K562 (cell line): ENCODE data around the gene CCDC192. TPM values are rescaled to one million over a fixed set of nuclear protein-coding genes. Genes with fewer than 3 reads are reported as not detected.

Experiments used
- ATAC-seq: fragments of 200-7000 bp; cut with Tn5 transposase; 3 replicates; pipeline ENCODE4 v1.9.1; 2020; ENCODE audit warnings: moderate library complexity
- BruUV-seq: library from RNA; stranded (reverse); fragments of 400-500 nt; replicated peaks from 2 replicates; lab custom pipeline; 2021; lab: Mats Ljungman, UMichigan
- CTCF ChIA-PET: fragments of 300-600 bp; formaldehyde crosslinking; extraction: SDS; loops from one replicate; lab custom pipeline; 2021; ENCODE audit warnings: low intra/inter-chr PET ratio; lab: Yijun Ruan, JAX
- POLR2A ChIA-PET: fragments of 300-600, 350-650 bp; sonication (Branson Sonifier 250); formaldehyde crosslinking; extraction: SDS; loops from one replicate; lab custom pipeline; 2021; ENCODE audit warnings: antibody characterized with exemption, inconsistent platforms; lab: Yijun Ruan, JAX
- DNase-seq, 4 experiments: peaks; one replicate each; pipeline versions ENCODE4 v3.0.0 to v3.0.0-alpha.2; 2011 to 2018; ENCODE audit warnings: low spot score in 3 of 4, mixed read lengths in 3 of 4; ENCODE audit errors: extremely low read depth in 1 of 4
- FAIRE-seq: peaks from 2 replicates; lab custom pipeline; 2011; peaks lifted over from hg19 to GRCh38; lab: Jason Lieb, UNC
- H2AFZ ChIP-seq: 2 replicates; pipeline ENCODE4 v1.6.0; 2011; ENCODE audit warnings: low read depth, low read length, control low read depth, inconsistent platforms
- H3K27ac ChIP-seq: fragments of 200-600 bp; 3 replicates; pipeline ENCODE4 v1.8.0; 2011; ENCODE audit warnings: low read depth, mild to moderate bottlenecking, control low read depth, inconsistent platforms, low read length, moderate library complexity, mixed read lengths; ENCODE audit errors: extremely low read depth
- H3K27me3 ChIP-seq, 2 experiments: fragments of 300-600 bp in 1 of 2; 2 replicates in 1 of 2; 3 replicates in 1 of 2; pipeline versions ENCODE4 v1.6.0 to v1.8.0; 2011; ENCODE audit warnings: inconsistent platforms in 2 of 2, low read length in 2 of 2, mild to moderate bottlenecking in 1 of 2, mixed read lengths in 1 of 2, moderate library complexity in 1 of 2; ENCODE audit not compliant: control insufficient read depth in 2 of 2, insufficient read depth in 2 of 2
- H3K36me3 ChIP-seq: fragments of 300-600 bp; 3 replicates; pipeline ENCODE4 v1.8.0; 2011; ENCODE audit warnings: mild to moderate bottlenecking, low read length, inconsistent platforms; ENCODE audit not compliant: control insufficient read depth, insufficient read depth
- H3K4me1 ChIP-seq, 2 experiments: fragments of 200-600 bp in 1 of 2; replicated peaks in 1 of 2; 2 replicates in 1 of 2; 3 replicates in 1 of 2; pipeline versions ENCODE4 v1.5.1 to v1.8.0; 2011; ENCODE audit warnings: inconsistent platforms in 2 of 2, low read length in 2 of 2, mild to moderate bottlenecking in 1 of 2, mixed read lengths in 1 of 2, moderate library complexity in 1 of 2; ENCODE audit not compliant: control insufficient read depth in 2 of 2, insufficient read depth in 2 of 2
- H3K4me2 ChIP-seq: 2 replicates; pipeline ENCODE4 v1.6.1; 2011; ENCODE audit warnings: low read length, control low read depth, inconsistent platforms, mixed read lengths; ENCODE audit not compliant: insufficient read depth
- H3K4me3 ChIP-seq: fragments of 200-600 bp; sonication (generic), shearing (Covaris generic); 2 replicates; pipeline ENCODE4 v1.5.1; 2016; ENCODE audit warnings: control low read depth, inconsistent platforms
- H3K79me2 ChIP-seq: fragments of 200-600 bp; 3 replicates; pipeline ENCODE4 v1.8.0; 2011; ENCODE audit warnings: low read length, inconsistent platforms; ENCODE audit not compliant: control insufficient read depth, insufficient read depth
- H3K9ac ChIP-seq, 2 experiments: 2 replicates each; pipeline versions ENCODE4 v1.6.0 to v1.6.1; 2011; ENCODE audit warnings: low read depth in 2 of 2, low read length in 2 of 2, control low read depth in 1 of 2, inconsistent platforms in 1 of 2, mild to moderate bottlenecking in 1 of 2, mixed read lengths in 1 of 2; ENCODE audit not compliant: insufficient read depth in 1 of 2
- H3K9me1 ChIP-seq: one replicate; pipeline ENCODE4 v1.6.0; 2011; ENCODE audit warnings: inconsistent platforms, mild to moderate bottlenecking, low read length, moderate library complexity; ENCODE audit not compliant: control insufficient read depth, insufficient read depth
- H3K9me3 ChIP-seq: replicated peaks from 2 replicates; pipeline ENCODE4 v1.5.1; 2011; ENCODE audit warnings: low read depth, low read length, inconsistent platforms; ENCODE audit not compliant: control insufficient read depth, insufficient read depth
- H4K20me1 ChIP-seq: replicated peaks from 2 replicates; pipeline ENCODE4 v1.6.1; 2011; ENCODE audit warnings: low read length, inconsistent platforms, mixed read lengths; ENCODE audit not compliant: control insufficient read depth, insufficient read depth
- CBFB ChIP-seq: sonication (generic); formaldehyde crosslinking; IDR thresholded peaks from 2 replicates; pipeline ENCODE4 v1.4.0; 2020; ENCODE audit warnings: mild to moderate bottlenecking, missing genetic modification reagents
- CGGBP1 ChIP-seq: fragments of 250-450 bp; sonication (Bioruptor Pico); IDR thresholded peaks from 2 replicates; pipeline ENCODE4 v1.9.0; 2021; ENCODE audit warnings: mild to moderate bottlenecking
- IRF1 ChIP-seq: sonication (generic); formaldehyde crosslinking; IDR thresholded peaks from 2 replicates; pipeline ENCODE4 v1.8.0; 2022; ENCODE audit warnings: missing genetic modification reagents, mild to moderate bottlenecking, borderline replicate concordance
- MAFG ChIP-seq: fragments of 450-650 bp; conservative IDR thresholded peaks from 2 replicates; pipeline ENCODE4 v1.6.1; 2016; ENCODE audit warnings: missing genetic modification characterization, missing compliant biosample characterization
- MBD2 ChIP-seq: sonication (generic); IDR thresholded peaks from 2 replicates; pipeline ENCODE4 v1.6.1; 2016; ENCODE audit warnings: low read depth, borderline replicate concordance
- NFE2L1 ChIP-seq: fragments of 450-650 bp; IDR thresholded peaks from 2 replicates; pipeline ENCODE4 v1.6.1; 2016; ENCODE audit warnings: missing genetic modification characterization, low read depth, mild to moderate bottlenecking, missing compliant biosample characterization, moderate library complexity, borderline replicate concordance
- SRF ChIP-seq, 2 experiments: fragments of 250-450, 450-650 bp in 1 of 2; sonication (Bioruptor Pico) in 1 of 2; sonication (generic) in 1 of 2; formaldehyde crosslinking; IDR thresholded peaks; 2 replicates each; pipeline versions ENCODE4 v1.5.0 to v1.5.1; 2020 to 2022; ENCODE audit warnings: mild to moderate bottlenecking in 1 of 2, missing genetic modification reagents in 1 of 2
- TAL1 ChIP-seq: fragments of 450-650 bp; IDR thresholded peaks from 2 replicates; pipeline ENCODE4 v1.6.1; 2016; ENCODE audit warnings: mild to moderate bottlenecking
- TBL1XR1 ChIP-seq, 2 experiments: IDR thresholded peaks; 2 replicates each; pipeline ENCODE4 v1.6.1; 2012; ENCODE audit warnings: improper control_type of control experiment in 2 of 2, low read length in 2 of 2, mild to moderate bottlenecking in 1 of 2
- THAP12 ChIP-seq: fragments of 250-450 bp; sonication (Bioruptor Pico); IDR thresholded peaks from 2 replicates; pipeline ENCODE4 v1.9.0; 2021; ENCODE audit warnings: mild to moderate bottlenecking, inconsistent platforms
- WHSC1 ChIP-seq: IDR thresholded peaks from one replicate; pipeline ENCODE4 v1.6.1; 2012; ENCODE audit warnings: low read length, control low read depth, inconsistent platforms
- ZBTB7A ChIP-seq: IDR thresholded peaks from 2 replicates; pipeline ENCODE4 v1.6.1; 2011; ENCODE audit warnings: low read depth, mild to moderate bottlenecking, low read length, moderate library complexity, borderline replicate concordance; ENCODE audit not compliant: control insufficient read depth
- ZNF584 ChIP-seq: fragments of 200-800 bp; sonication (Bioruptor generic); IDR thresholded peaks from 2 replicates; pipeline ENCODE4 v1.6.1; 2016; ENCODE audit warnings: low read depth, mild to moderate bottlenecking, missing genetic modification characterization, missing compliant biosample characterization
- ZNF589 ChIP-seq: fragments of 200-800 bp; sonication (Bioruptor generic); IDR thresholded peaks from 2 replicates; pipeline ENCODE4 v1.6.1; 2016; ENCODE audit warnings: low read depth, missing genetic modification characterization, missing compliant biosample characterization
- WGBS: fragments of 100-300 bp; shearing (Covaris generic); methylation state at CpG from one replicate; pipeline ENCODE4 v1.1.6; 2016; ENCODE audit warnings: low coverage, mixed read lengths; ENCODE audit not compliant: insufficient coverage; ENCODE audit errors: missing lambda C conversion rate; 5-methylcytosine and 5-hydroxymethylcytosine counted together
- in situ Hi-C: fragments of 300-500 bp; cut with MboI; formaldehyde crosslinking; loops from 4 replicates; pipeline ENCODE4 v1.15.0; 2018; ENCODE audit warnings: inconsistent platforms, mixed read lengths
- intact Hi-C: fragments of 100-400 bp; cut with micrococcal nuclease; formaldehyde crosslinking; loops from 2 replicates; pipeline ENCODE4 v1.14.2; 2022
- polyA plus RNA-seq, 8 experiments: library from polyadenylated mRNA; depleted of rRNA in 4 of 8; stranded (reverse) in 5 of 8; unstranded in 3 of 8; fragments of >200 nt; fragmentation: Nextera tagmentation in 2 of 8; fragmentation: Illumina TruSeq in 1 of 8; extraction: Ambion mirVana in 2 of 8; extraction: Trizol in 1 of 8; gene quantifications; 2 replicates each; pipeline versions ENCODE4 v1.2.1 to v1.2.3, GENCODE V29; 2011 to 2014; ENCODE audit warnings: inconsistent platforms in 1 of 8, missing spikeins in 1 of 8
- total RNA-seq, 7 experiments: library from RNA; depleted of rRNA in 6 of 7; stranded (reverse); fragments of >200 nt in 6 of 7; fragmentation: Illumina TruSeq in 2 of 7; extraction: Trizol in 2 of 7; gene quantifications; 2 replicates each; pipeline versions ENCODE4 v1.2.1 to v1.2.3, GENCODE V29; 2011 to 2021; ENCODE audit warnings: low replicate concordance in 1 of 7

CCDC192 gene
- total and polyA plus RNA-seq, 9 of the 15 experiments (the other 6 are each of a cell fraction or from before 2014, with no cell fraction given), result 0.21 to 0.66 (median 0.38) TPM; not detected in 2

- POLR2A ChIA-PET, result interaction anchor here (0.7 kb wide), 1 partner anchor 15 kb away, joined by 3 read pairs; no protein-coding TSS in a partner anchor
- TF ChIP-seq ZNF584 (CRISPR knock-in tag) (no peak), TBL1XR1 (IDR thresholded peaks at IDR 0.05; ENCODE audit: low read length in 2 of 2) (no peak), NFE2L1 (tag) (peak; percentile 51; the same call in 1 of the 2 replicates), MAFG (tag) (peak; percentile 67), CGGBP1 (CRISPR knock-in tag) (no peak), TAL1 (no peak), IRF1 (CRISPR knock-in tag) (no peak), THAP12 (no peak), ZNF589 (CRISPR knock-in tag) (no peak), SRF (CRISPR knock-in tag; IDR thresholded peaks at IDR 0.05) (no peak), WHSC1 (no peak), MBD2 (no peak), ZBTB7A (no peak), CBFB (CRISPR knock-in tag) (no peak)
Observed at GRCh38 chr5:127673117-127673800, 29.9 kb upstream of the CCDC192 start.

More at GRCh38 chr5:127673117-127673800, 29.9 kb upstream of the CCDC192 start:
- FAIRE-seq, result no peak
- Histone ChIP-seq H3K9me3 (no peaks in the 10 kb centered on the region), H4K20me1 (no peaks in the 10 kb centered on the region), H3K9ac (no peak overlapping the region), H3K4me3 (no peak overlapping the region), H3K27me3 (no peaks in the 10 kb centered on the region), H3K4me1 (no peaks in the 10 kb centered on the region), H2AFZ (no peak overlapping the region), H3K36me3 (no peaks in the 10 kb centered on the region), H3K27ac (no peak overlapping the region), H3K4me2 (no peak overlapping the region), H3K79me2 (no peaks in the 10 kb centered on the region), H3K9me1 (no peaks in the 10 kb centered on the region)
- in situ Hi-C loops (no loop called here), intact Hi-C loops (no loop called here)
- BruUV-seq, result no TSS peak
- no peak for ATAC-seq
- CTCF ChIA-PET, result no interaction called here
- 3% methylated on average over 2 of the region's 2 CpGs for WGBS
- DNase-seq, result no peak
